ENCODE results near the gene BMPR1B.

Gene BMPR1B
- 0 to 1.7 (median 0) reads per million in 9 experiments for total RNA-seq

DNA sequence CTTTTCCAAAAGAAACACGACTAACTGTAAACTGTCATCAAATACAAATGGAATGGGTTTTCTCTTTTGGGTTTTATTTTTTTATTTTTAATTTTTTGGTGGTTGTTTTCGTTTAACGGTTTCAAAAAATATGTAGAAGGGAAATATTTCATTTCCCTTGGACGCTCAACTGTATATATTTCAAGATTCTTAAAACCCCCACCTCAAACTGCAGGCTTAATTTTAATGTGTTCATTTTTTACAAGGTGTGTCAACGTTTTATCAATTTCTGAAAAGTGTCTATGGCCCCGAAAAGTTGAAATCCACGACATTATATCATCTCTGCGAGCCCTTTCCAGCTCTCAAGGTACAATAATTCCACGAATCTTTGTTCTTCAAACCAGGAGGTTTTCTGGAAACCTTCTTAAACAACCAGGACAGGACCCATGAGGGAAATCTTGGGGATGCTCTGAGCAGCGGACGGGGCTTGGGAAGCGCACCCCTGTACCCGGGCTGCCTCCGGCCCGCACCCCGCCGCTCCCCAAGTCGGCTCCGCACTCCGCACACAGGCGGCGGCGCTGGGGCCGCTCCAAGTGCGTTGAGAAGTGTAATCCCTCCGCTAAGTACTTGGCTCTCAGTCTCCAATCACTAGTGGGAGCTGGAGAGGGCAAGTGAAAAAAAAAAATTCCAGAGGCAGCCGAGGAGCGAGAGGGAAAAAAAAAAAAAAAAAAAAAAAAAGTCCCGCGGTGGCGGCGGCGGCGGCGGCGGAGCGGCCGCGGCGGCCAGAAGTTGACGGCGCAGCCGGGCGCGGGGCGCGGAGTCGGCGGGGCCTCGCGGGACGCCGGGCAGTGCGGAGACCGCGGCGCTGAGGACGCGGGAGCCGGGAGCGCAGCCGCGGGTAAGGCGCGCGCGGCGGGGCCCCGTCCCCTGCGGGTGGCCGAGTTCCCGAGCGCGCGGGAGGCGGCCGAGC, at the start of gene BMPR1B:
TSS of gene BMPR1B (plus strand) at position 764 of the 949 bp plus-strand sequence. CDS start 346,470 bp downstream, outside the sequence.
- no peak within 1 kb of the TSS for H3K27ac Mint-ChIP-seq
- ATAC-seq (replicated peaks) (no peak), DNase-seq (no peak)
- H3K9me3 Mint-ChIP-seq = peaks cover 0 to 1% of the 10 kb centered on the region in 2 donors
- peaks cover 3% of the 10 kb centered on the region for H3K36me3 Mint-ChIP-seq (ENCODE audit: insufficient read depth)
- H3K4me1 Mint-ChIP-seq (ENCODE audit: low read depth in 2 of 2) = peaks cover 5% of the 10 kb centered on the region in 2 donors
- H3K4me3 Mint-ChIP-seq = peak within 1 kb of the TSS; percentile 5 to 51
- H3K27me3 Mint-ChIP-seq = peaks cover 68 to 80% of the 10 kb centered on the region in 2 donors

GRCh38 chr4:94711635-94712034, 46.1 kb upstream of the BMPR1B start:
- Mint-ChIP-seq H3K27me3 (peaks cover 0 to 9% of the 10 kb centered on the region in 2 donors), H3K4me1 (ENCODE audit: low read depth in 2 of 2) (no peaks in the 10 kb centered on the region), H3K27ac (no peak overlapping the region), H3K9me3 (peaks cover 0 to 3% of the 10 kb centered on the region in 2 donors), H3K36me3 (ENCODE audit: insufficient read depth) (peaks cover 6% of the 10 kb centered on the region), H3K4me3 (no peak overlapping the region)
- no peak for DNase-seq
- no peak for ATAC-seq (replicated peaks)

- no peaks in the 10 kb centered on the region for H3K9me3 Mint-ChIP-seq
- H3K36me3 Mint-ChIP-seq (ENCODE audit: insufficient read depth) = peaks cover 6% of the 10 kb centered on the region
- no peak overlapping the region for H3K27ac Mint-ChIP-seq
- ATAC-seq (replicated peaks) (no peak), DNase-seq (no peak)
- H3K27me3 Mint-ChIP-seq = peaks cover 0 to 9% of the 10 kb centered on the region in 2 donors
- H3K4me3 Mint-ChIP-seq = no peak overlapping the region
- no peaks in the 10 kb centered on the region for H3K4me1 Mint-ChIP-seq (ENCODE audit: low read depth in 2 of 2)
These were observed 43.2 kb upstream of the BMPR1B start for GRCh38 chr4:94714365-94715160.

GRCh38 chr4:94715726-94716125, 42.0 kb upstream of the BMPR1B start:
- Mint-ChIP-seq H3K4me1 (ENCODE audit: low read depth in 2 of 2) (no peaks in the 10 kb centered on the region), H3K36me3 (ENCODE audit: insufficient read depth) (peaks cover 6% of the 10 kb centered on the region), H3K27me3 (peaks cover 0 to 9% of the 10 kb centered on the region in 2 donors), H3K9me3 (no peaks in the 10 kb centered on the region), H3K4me3 (no peak overlapping the region), H3K27ac (no peak overlapping the region)
- ATAC-seq (replicated peaks) (no peak), DNase-seq (no peak)

GRCh38 chr4:94721310-94721709, 36.4 kb upstream of the BMPR1B start:
- Mint-ChIP-seq H3K4me1 (ENCODE audit: low read depth in 2 of 2) (no peaks in the 10 kb centered on the region), H3K27ac (no peak overlapping the region), H3K9me3 (no peaks in the 10 kb centered on the region), H3K36me3 (ENCODE audit: insufficient read depth) (no peaks in the 10 kb centered on the region), H3K27me3 (peaks cover 0 to 3% of the 10 kb centered on the region in 2 donors), H3K4me3 (no peak overlapping the region)
- DNase-seq (no peak), ATAC-seq (replicated peaks) (no peak)

- Mint-ChIP-seq H3K9me3 (no peaks in the 10 kb centered on the region), H3K4me3 (no peak overlapping the region), H3K4me1 (ENCODE audit: low read depth in 2 of 2) (no peaks in the 10 kb centered on the region), H3K27ac (no peak overlapping the region), H3K27me3 (no peaks in the 10 kb centered on the region), H3K36me3 (ENCODE audit: insufficient read depth) (no peaks in the 10 kb centered on the region)
- no peak for DNase-seq
- ATAC-seq (replicated peaks) = no peak
These were observed 35.5 kb upstream of the BMPR1B start for GRCh38 chr4:94722270-94722669.

DNA sequence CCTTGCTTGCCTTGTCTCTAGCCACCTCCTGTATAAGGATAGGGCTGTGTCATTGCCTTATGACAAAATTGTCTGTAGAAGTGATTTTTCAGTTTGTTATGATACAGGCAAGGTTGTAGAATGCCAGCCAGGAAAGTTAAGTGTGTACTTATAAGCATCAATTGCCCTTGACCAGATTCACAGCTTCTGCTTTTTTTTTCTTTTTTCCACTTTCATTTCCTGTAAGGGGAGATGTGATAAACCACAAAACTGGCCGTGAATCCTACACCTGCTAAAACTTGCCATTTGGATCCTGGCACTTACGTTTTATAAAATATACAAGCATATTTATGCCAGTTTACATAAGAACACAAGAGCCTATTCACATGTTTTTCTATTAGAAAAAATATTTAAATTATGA, 35.0 kb upstream of the BMPR1B start:
- H3K4me3 Mint-ChIP-seq = no peak overlapping the region
- no peaks in the 10 kb centered on the region for H3K27me3 Mint-ChIP-seq
- no peaks in the 10 kb centered on the region for H3K9me3 Mint-ChIP-seq
- ATAC-seq (replicated peaks) (no peak), DNase-seq (no peak)
- H3K27ac Mint-ChIP-seq = no peak overlapping the region
- no peaks in the 10 kb centered on the region for H3K36me3 Mint-ChIP-seq (ENCODE audit: insufficient read depth)
- H3K4me1 Mint-ChIP-seq (ENCODE audit: low read depth in 2 of 2) = no peaks in the 10 kb centered on the region

- no peaks in the 10 kb centered on the region for H3K27me3 Mint-ChIP-seq
- no peak overlapping the region for H3K27ac Mint-ChIP-seq
- H3K9me3 Mint-ChIP-seq = no peaks in the 10 kb centered on the region
- no peaks in the 10 kb centered on the region for H3K4me1 Mint-ChIP-seq (ENCODE audit: low read depth in 2 of 2)
- H3K36me3 Mint-ChIP-seq (ENCODE audit: insufficient read depth) = no peaks in the 10 kb centered on the region
- no peak for DNase-seq
- no peak for ATAC-seq (replicated peaks)
- no peak overlapping the region for H3K4me3 Mint-ChIP-seq
These were observed 33.6 kb upstream of the BMPR1B start for GRCh38 chr4:94724016-94724790.

GRCh38 chr4:94726524-94727123, 31.1 kb upstream of the BMPR1B start:
- no peak overlapping the region for H3K4me3 Mint-ChIP-seq
- DNase-seq (no peak), ATAC-seq (replicated peaks) (no peak)
- H3K9me3 Mint-ChIP-seq = no peaks in the 10 kb centered on the region
- H3K36me3 Mint-ChIP-seq (ENCODE audit: insufficient read depth) = no peaks in the 10 kb centered on the region
- no peaks in the 10 kb centered on the region for H3K27me3 Mint-ChIP-seq
- no peaks in the 10 kb centered on the region for H3K4me1 Mint-ChIP-seq (ENCODE audit: low read depth in 2 of 2)
- peak overlapping the region in 1 of 2 donors; percentile 32 for H3K27ac Mint-ChIP-seq

DNA sequence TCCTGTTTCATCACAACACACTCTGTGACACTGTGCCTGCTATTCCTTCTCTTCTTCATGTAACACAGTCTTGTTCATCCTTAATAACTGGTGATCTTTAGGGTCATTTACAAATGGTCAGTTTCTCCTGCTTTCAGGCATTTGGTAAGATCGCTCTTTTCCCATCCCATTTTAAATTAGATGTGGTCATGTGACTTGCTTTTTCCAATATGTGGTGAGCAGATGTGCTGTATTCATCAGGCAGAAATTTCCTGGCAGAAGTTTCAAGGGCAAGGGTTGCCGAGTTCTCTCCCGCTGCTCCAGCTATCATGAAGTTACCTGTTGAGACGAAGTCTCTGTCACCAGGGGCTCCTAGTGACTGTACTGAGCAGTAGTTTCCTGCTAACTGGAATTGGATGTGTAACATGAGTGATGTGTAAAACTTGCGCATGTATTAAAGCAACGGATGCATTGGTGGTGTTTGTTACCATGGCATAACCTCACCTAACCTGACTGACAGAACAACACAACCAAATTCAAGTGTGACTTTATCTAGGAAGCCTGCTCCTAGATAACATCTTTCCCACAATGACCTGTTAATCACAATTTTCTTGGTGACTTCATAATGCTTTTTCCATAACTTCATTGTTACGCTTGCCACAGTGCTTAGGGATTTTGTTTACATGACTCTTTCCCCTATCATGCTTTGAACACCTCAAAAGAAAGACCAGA, 29.5 kb upstream of the BMPR1B start:
- no peak for DNase-seq
- ATAC-seq (replicated peaks) = no peak
- Mint-ChIP-seq H3K27ac (no peak overlapping the region), H3K4me1 (ENCODE audit: low read depth in 2 of 2) (no peaks in the 10 kb centered on the region), H3K27me3 (peaks cover 0 to 7% of the 10 kb centered on the region in 2 donors), H3K4me3 (no peak overlapping the region), H3K36me3 (ENCODE audit: insufficient read depth) (no peaks in the 10 kb centered on the region), H3K9me3 (no peaks in the 10 kb centered on the region)

DNA sequence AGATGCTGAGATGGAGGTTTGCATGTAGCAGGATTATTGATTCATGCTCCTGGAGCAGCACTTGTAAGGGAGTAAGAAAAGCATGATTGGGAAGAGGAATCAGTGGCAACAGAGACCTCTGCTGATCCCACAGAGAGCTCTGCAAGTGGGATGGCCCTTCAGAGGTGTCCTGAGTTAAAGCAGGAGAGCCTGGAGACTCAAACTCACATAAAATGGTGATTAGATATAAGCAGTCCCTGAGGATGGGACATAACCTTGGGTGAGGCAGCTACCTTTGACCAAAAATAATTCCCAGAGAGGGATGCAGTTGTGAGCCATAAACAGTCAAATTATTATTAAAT, 25.4 kb upstream of the BMPR1B start:
- Mint-ChIP-seq H3K27me3 (peaks cover 0 to 7% of the 10 kb centered on the region in 2 donors), H3K36me3 (ENCODE audit: insufficient read depth) (no peaks in the 10 kb centered on the region), H3K27ac (no peak overlapping the region), H3K4me1 (ENCODE audit: low read depth in 2 of 2) (no peaks in the 10 kb centered on the region), H3K9me3 (no peaks in the 10 kb centered on the region), H3K4me3 (no peak overlapping the region)
- ATAC-seq (replicated peaks) (no peak), DNase-seq (no peak)

DNA sequence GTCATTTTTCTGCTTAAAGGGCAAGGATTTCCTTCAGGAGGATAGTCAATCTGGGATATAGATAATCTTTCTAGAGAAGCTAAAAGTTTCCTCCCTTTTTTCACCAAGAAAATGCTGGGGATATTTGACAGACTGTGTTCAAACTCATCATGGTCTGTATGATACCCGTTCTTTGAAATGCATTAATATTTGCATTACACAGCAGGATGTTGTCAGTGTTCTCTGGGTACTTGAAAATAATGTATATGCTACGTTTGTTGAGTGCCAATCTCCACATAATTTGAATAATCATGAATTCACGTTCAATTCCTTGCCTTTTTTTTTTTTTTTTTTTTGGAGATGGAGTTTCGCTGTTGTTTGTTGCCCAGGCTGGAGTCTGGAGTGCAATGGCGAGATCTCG, 18.0 kb upstream of the BMPR1B start:
- Mint-ChIP-seq H3K4me3 (no peak overlapping the region), H3K27me3 (peaks cover 9 to 21% of the 10 kb centered on the region in 2 donors), H3K36me3 (ENCODE audit: insufficient read depth) (no peaks in the 10 kb centered on the region), H3K27ac (no peak overlapping the region), H3K9me3 (peaks cover 0 to 1% of the 10 kb centered on the region in 2 donors), H3K4me1 (ENCODE audit: low read depth in 2 of 2) (no peaks in the 10 kb centered on the region)
- DNase-seq = no peak
- no peak for ATAC-seq (replicated peaks)

All from effector memory CD8-positive, alpha-beta T cell (primary cell).